ENCODE results near the gene LYL1. TPM values are rescaled to one million over a fixed set of nuclear protein-coding genes. Genes with fewer than 3 reads are reported as not detected.

LYL1 gene
- total and polyA plus RNA-seq, 2 donors from 2014 or later: 8.5 to 13.8 TPM

DNA sequence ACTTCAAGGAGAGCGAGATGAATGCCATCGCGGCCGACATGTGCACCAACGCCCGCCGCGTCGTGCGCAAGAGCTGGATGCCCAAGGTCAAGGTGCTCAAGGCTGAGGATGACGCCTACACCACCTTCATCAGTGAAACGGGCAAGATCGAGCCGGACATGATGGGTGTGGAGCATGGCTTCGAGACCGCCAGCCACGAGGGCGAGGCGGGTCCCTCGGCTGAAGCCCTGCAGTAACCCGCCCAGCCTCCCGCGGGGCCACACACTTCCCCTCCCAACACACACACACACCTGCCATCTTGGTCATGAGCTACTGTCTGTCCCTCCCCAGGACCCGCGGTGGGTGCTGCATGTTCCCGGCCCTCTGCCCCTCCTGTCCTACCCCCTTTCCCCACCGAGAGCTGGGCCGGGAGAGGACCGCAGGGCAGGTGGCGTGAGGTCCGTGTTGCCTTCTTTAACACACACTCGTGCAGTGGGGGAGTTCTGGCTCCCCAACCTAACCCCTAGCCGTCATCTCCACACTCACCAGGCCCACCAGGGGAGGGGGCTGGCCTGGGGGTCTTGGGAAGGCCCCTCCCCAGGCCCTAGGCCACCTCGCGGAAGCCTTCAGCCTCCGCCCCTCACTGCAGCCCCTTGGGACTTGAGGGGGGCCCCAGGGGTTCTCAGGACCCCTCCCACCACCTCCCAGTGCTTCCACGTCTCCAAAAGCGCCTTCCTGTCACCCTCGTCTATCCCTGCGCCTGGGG is 35.7 kb upstream of the LYL1 start:
- FAIRE-seq (no peak), DNase-seq (no peak)
- TF ChIP-seq, protein P1, sequence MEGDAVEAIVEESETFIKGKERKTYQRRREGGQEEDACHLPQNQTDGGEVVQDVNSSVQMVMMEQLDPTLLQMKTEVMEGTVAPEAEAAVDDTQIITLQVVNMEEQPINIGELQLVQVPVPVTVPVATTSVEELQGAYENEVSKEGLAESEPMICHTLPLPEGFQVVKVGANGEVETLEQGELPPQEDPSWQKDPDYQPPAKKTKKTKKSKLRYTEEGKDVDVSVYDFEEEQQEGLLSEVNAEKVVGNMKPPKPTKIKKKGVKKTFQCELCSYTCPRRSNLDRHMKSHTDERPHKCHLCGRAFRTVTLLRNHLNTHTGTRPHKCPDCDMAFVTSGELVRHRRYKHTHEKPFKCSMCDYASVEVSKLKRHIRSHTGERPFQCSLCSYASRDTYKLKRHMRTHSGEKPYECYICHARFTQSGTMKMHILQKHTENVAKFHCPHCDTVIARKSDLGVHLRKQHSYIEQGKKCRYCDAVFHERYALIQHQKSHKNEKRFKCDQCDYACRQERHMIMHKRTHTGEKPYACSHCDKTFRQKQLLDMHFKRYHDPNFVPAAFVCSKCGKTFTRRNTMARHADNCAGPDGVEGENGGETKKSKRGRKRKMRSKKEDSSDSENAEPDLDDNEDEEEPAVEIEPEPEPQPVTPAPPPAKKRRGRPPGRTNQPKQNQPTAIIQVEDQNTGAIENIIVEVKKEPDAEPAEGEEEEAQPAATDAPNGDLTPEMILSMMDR (IDR thresholded peaks at IDR 0.05; ENCODE audit: borderline replicate concordance, extremely low read depth, insufficient read depth): no peak
- H3K27me3 ChIP-seq (ENCODE audit: control insufficient read depth, insufficient read depth, low read length): no peaks in the 10 kb centered on the region
- H3K27ac ChIP-seq (ENCODE audit: low read depth in 2 of 2, low read length in 2 of 2): no peak overlapping the region
- H3K9ac ChIP-seq (ENCODE audit: low read length in 3 of 3): no peak overlapping the region
- intact Hi-C loops (cut with DNase I): no loop called here
- H3K9me3 ChIP-seq (ENCODE audit: control insufficient read depth in 2 of 3, insufficient read depth in 1 of 3, low read length in 3 of 3): no peaks in the 10 kb centered on the region
- no peak overlapping the region for H3K4me3 ChIP-seq (ENCODE audit: low read length in 3 of 3)
- H3K36me3 ChIP-seq (ENCODE audit: control insufficient read depth in 2 of 3, insufficient read depth in 3 of 3, low read length in 3 of 3): peaks cover 0 to 14% (median 6%) of the 10 kb centered on the region in 3 donors
- H3K4me1 ChIP-seq (ENCODE audit: control insufficient read depth in 2 of 3, insufficient read depth in 2 of 3, low read depth in 1 of 3, low read length in 3 of 3): no peaks in the 10 kb centered on the region

DNA sequence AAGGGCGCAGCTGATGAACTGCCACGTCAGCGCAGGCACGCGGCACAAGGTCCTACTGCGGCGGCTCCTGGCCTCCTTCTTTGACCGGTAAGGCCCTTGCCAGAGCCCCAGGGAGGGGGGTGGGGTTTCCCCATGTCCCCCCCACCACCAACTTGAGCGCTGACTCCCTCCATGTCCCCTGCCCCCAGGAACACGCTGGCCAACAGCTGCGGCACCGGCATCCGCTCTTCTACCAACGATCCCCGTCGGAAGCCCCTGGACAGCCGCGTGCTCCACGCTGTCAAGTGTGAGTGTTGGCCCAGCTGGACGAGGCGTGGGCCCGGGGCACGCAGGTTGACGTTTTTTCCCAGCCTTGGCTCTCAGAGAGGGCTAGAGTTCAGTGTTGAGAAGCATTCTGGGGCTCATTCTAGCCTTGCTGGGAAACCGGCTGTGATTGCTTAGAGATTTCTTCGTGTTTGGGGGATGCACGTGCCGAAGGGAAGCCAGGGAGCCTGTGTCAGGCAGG is 34.7 kb upstream of the LYL1 start:
- no peaks in the 10 kb centered on the region for H3K27me3 ChIP-seq (ENCODE audit: control insufficient read depth, insufficient read depth, low read length)
- no peaks in the 10 kb centered on the region for H3K4me1 ChIP-seq (ENCODE audit: control insufficient read depth in 2 of 3, insufficient read depth in 2 of 3, low read depth in 1 of 3, low read length in 3 of 3)
- intact Hi-C loops (cut with DNase I): no loop called here
- DNase-seq (no peak), FAIRE-seq (no peak)
- H3K9ac ChIP-seq (ENCODE audit: low read length in 3 of 3): no peak overlapping the region
- no peak overlapping the region for H3K4me3 ChIP-seq (ENCODE audit: low read length in 3 of 3)
- peaks cover 0 to 14% (median 6%) of the 10 kb centered on the region in 3 donors for H3K36me3 ChIP-seq (ENCODE audit: control insufficient read depth in 2 of 3, insufficient read depth in 3 of 3, low read length in 3 of 3)
- no peak overlapping the region for H3K27ac ChIP-seq (ENCODE audit: low read depth in 2 of 2, low read length in 2 of 2)
- TF ChIP-seq, protein P1 (IDR thresholded peaks at IDR 0.05; ENCODE audit: borderline replicate concordance, extremely low read depth, insufficient read depth): no peak
- H3K9me3 ChIP-seq (ENCODE audit: control insufficient read depth in 2 of 3, insufficient read depth in 1 of 3, low read length in 3 of 3): no peaks in the 10 kb centered on the region

DNA sequence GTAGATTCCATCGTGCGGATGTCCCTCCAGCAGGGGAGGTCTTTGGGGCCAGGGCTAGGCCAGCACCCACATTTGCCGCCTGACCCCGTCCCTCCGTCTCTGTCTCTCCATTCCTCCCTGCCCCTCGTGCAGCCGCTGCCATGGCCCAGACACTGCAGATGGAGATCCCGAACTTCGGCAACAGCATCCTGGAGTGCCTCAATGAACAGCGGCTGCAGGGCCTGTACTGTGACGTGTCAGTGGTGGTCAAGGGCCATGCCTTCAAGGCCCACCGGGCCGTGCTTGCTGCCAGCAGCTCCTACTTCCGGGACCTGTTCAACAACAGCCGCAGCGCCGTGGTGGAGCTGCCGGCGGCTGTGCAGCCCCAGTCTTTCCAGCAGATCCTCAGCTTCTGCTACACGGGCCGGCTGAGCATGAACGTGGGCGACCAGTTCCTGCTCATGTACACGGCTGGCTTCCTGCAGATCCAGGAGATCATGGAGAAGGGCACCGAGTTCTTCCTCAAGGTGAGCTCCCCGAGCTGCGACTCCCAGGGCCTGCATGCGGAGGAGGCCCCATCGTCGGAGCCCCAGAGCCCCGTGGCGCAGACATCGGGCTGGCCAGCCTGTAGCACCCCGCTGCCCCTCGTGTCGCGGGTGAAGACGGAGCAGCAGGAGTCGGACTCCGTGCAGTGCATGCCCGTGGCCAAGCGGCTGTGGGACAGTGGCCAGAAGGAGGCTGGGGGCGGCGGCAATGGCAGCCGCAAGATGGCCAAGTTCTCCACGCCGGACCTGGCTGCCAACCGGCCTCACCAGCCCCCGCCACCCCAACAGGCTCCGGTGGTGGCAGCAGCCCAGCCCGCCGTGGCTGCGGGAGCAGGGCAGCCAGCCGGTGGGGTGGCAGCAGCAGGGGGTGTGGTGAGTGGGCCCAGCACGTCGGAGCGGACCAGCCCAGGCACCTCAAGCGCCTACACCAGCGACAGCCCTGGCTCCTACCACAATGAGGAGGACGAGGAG is 32.7 kb upstream of the LYL1 start:
- no peaks in the 10 kb centered on the region for H3K4me1 ChIP-seq (ENCODE audit: control insufficient read depth in 2 of 3, insufficient read depth in 2 of 3, low read depth in 1 of 3, low read length in 3 of 3)
- DNase-seq (no peak), FAIRE-seq (no peak)
- H3K27ac ChIP-seq (ENCODE audit: low read depth in 2 of 2, low read length in 2 of 2): no peak overlapping the region
- no peaks in the 10 kb centered on the region for H3K9me3 ChIP-seq (ENCODE audit: control insufficient read depth in 2 of 3, insufficient read depth in 1 of 3, low read length in 3 of 3)
- TF ChIP-seq, protein P1 (IDR thresholded peaks at IDR 0.05; ENCODE audit: borderline replicate concordance, extremely low read depth, insufficient read depth): no peak
- intact Hi-C loops (cut with DNase I): no loop called here
- H3K27me3 ChIP-seq (ENCODE audit: control insufficient read depth, insufficient read depth, low read length): no peaks in the 10 kb centered on the region
- H3K9ac ChIP-seq (ENCODE audit: low read length in 3 of 3): no peak overlapping the region
- H3K36me3 ChIP-seq (ENCODE audit: control insufficient read depth in 2 of 3, insufficient read depth in 3 of 3, low read length in 3 of 3): peaks cover 0 to 14% (median 6%) of the 10 kb centered on the region in 3 donors
- no peak overlapping the region for H3K4me3 ChIP-seq (ENCODE audit: low read length in 3 of 3)

Data from kidney (tissue), 14 donors.